ENCODE data around the gene PRSS38.

PRSS38 gene

GRCh38 chr1:227779685-227780084, 35.8 kb upstream of the PRSS38 start:
- no peak for DNase-seq

- no peak for DNase-seq
Observed at GRCh38 chr1:227780101-227781044, 35.1 kb upstream of the PRSS38 start.

- DNase-seq = no peak
Observed at GRCh38 chr1:227781314-227781930, 34.1 kb upstream of the PRSS38 start.

GRCh38 chr1:227782226-227782625, 33.2 kb upstream of the PRSS38 start:
- no peak for DNase-seq

GRCh38 chr1:227785094-227785804, 30.2 kb upstream of the PRSS38 start:
- DNase-seq = no peak

GRCh38 chr1:227785805-227786671, 29.4 kb upstream of the PRSS38 start:
- DNase-seq = no peak

- DNase-seq = no peak
Observed at GRCh38 chr1:227786673-227787512, 28.6 kb upstream of the PRSS38 start.

GRCh38 chr1:227787513-227788270, 27.8 kb upstream of the PRSS38 start:
- DNase-seq = peak; percentile 77 to 90

- peak; percentile 64 to 76 for DNase-seq
Observed at GRCh38 chr1:227788271-227789083, 27.0 kb upstream of the PRSS38 start.

- DNase-seq = no peak
Observed at GRCh38 chr1:227789084-227790033, 26.1 kb upstream of the PRSS38 start.

- no peak for DNase-seq
Observed at GRCh38 chr1:227790034-227790400, 25.5 kb upstream of the PRSS38 start.

GRCh38 chr1:227790868-227791267, 24.6 kb upstream of the PRSS38 start:
- DNase-seq = no peak

GRCh38 chr1:227791425-227792143, 23.9 kb upstream of the PRSS38 start:
- DNase-seq = no peak

- no peak for DNase-seq
Observed at GRCh38 chr1:227792216-227793078, 23.0 kb upstream of the PRSS38 start.

GRCh38 chr1:227793079-227793947, 22.2 kb upstream of the PRSS38 start:
- no peak for DNase-seq

All from NCI-H1930 (cell line).